ENCODE results near the gene FASLG.

GRCh38 chr1:172623748-172624147 is 35.2 kb upstream of the FASLG start:
- no peak for TF ChIP-seq POLR2A (IDR thresholded peaks at IDR 0.05)
- TF ChIP-seq CTCF (IDR thresholded peaks at IDR 0.05 in 8 of 11, conservative IDR thresholded peaks at IDR 0.05 in 3 of 11), result no peak
- no peak for TF ChIP-seq POLR2AphosphoS5 (IDR thresholded peaks at IDR 0.05)
